ENCODE measurements around the gene SSPN.
"Not testable (repeated sequence)": the region's sequence is repeated elsewhere in the genome, so short reads cannot be mapped to it uniquely, and the experiment has no call there.

DNA sequence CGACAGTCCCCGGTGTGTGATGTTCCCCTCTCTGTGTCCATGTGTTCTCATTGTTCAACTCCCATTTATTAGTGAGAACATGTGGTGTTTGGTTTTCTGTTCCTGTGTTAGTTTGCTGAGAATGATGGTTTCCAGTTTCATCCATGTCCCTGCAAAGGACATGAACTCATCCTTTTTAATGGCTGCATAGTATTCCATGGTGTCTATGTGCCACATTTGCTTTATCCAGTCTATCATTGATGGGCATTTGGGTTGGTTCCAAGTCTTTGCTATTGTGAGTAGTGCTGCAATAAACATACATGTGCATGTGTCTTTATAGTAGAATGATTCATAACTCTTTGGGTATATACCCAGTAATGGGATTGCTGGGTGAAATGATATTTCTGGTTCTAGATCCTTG, 40.1 kb downstream of the SSPN start:
- TF ChIP-seq, protein P1, sequence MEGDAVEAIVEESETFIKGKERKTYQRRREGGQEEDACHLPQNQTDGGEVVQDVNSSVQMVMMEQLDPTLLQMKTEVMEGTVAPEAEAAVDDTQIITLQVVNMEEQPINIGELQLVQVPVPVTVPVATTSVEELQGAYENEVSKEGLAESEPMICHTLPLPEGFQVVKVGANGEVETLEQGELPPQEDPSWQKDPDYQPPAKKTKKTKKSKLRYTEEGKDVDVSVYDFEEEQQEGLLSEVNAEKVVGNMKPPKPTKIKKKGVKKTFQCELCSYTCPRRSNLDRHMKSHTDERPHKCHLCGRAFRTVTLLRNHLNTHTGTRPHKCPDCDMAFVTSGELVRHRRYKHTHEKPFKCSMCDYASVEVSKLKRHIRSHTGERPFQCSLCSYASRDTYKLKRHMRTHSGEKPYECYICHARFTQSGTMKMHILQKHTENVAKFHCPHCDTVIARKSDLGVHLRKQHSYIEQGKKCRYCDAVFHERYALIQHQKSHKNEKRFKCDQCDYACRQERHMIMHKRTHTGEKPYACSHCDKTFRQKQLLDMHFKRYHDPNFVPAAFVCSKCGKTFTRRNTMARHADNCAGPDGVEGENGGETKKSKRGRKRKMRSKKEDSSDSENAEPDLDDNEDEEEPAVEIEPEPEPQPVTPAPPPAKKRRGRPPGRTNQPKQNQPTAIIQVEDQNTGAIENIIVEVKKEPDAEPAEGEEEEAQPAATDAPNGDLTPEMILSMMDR (IDR thresholded peaks at IDR 0.05): not testable (repeated sequence)
- not testable (repeated sequence) for TF ChIP-seq POLR2A (IDR thresholded peaks at IDR 0.05)
